Right lobe of liver (tissue), 4 donors: ENCODE measurements around the gene FHIT.

Source experiments
- POLR2A ChIP-seq: fragments of 450-650 bp; IDR thresholded peaks from one replicate; pipeline ENCODE4 v1.6.1; 2017; ENCODE audit warnings: antibody characterized with exemption, mild to moderate bottlenecking
- TF ChIP-seq, protein P1 (sequence below), 4 donors: fragments of 200-600 bp in 3 of 4; fragments of 450-650 bp in 1 of 4; IDR thresholded peaks; one replicate each; pipeline versions ENCODE4 v1.5.1 to v1.8.0; 2016 to 2022; ENCODE audit warnings: antibody characterized with exemption in 4 of 4, mild to moderate bottlenecking in 2 of 4
- donor health status: DM: no; HTN: no; CAD: no.
- donor health status: DM: no; HTN: no; CAD: no.
- donor health status: DM: no; HTN: yes; CAD: no.

DNA sequence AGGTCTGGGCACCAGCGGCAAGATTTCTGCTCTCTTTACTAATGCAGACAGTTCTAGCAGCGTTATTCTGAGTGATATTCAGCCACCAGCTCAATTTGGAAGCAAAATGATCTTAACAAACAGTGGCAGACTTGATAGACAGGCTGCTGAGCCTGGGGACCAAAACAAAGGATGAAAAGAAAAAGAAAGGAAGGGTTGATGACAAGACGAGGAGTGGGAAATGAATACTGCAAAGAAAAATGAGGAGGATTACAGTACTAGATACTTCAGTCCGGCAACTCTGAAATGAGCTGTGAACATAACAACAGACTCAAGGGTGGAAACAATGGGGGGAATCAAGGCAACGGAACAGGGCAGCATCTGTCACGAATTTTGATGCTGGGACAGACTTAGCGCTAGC, 28.8 kb downstream of the FHIT start:
- TF ChIP-seq, protein P1, sequence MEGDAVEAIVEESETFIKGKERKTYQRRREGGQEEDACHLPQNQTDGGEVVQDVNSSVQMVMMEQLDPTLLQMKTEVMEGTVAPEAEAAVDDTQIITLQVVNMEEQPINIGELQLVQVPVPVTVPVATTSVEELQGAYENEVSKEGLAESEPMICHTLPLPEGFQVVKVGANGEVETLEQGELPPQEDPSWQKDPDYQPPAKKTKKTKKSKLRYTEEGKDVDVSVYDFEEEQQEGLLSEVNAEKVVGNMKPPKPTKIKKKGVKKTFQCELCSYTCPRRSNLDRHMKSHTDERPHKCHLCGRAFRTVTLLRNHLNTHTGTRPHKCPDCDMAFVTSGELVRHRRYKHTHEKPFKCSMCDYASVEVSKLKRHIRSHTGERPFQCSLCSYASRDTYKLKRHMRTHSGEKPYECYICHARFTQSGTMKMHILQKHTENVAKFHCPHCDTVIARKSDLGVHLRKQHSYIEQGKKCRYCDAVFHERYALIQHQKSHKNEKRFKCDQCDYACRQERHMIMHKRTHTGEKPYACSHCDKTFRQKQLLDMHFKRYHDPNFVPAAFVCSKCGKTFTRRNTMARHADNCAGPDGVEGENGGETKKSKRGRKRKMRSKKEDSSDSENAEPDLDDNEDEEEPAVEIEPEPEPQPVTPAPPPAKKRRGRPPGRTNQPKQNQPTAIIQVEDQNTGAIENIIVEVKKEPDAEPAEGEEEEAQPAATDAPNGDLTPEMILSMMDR (IDR thresholded peaks at IDR 0.05): no peak
- TF ChIP-seq POLR2A: no peak
